ENCODE results near the gene EXOSC10.

The EXOSC10 gene

GRCh38 chr1:11055676-11056075 is 44.0 kb downstream of the EXOSC10 start:
- Histone ChIP-seq H3K4me1 (ENCODE audit: control insufficient read depth, insufficient read depth, low read length) (no peaks in the 10 kb centered on the region), H3K4me3 (ENCODE audit: low read depth, low read length) (no peak overlapping the region), H3K36me3 (ENCODE audit: control insufficient read depth in 2 of 2, insufficient read depth in 1 of 2, low read length in 2 of 2) (peaks cover 19 to 50% of the 10 kb centered on the region in 2 experiments; a peak in 2 of 3 replicates), H3K27ac (ENCODE audit: extremely low read depth, low read depth, low read length) (no peak overlapping the region), H3K9me3 (ENCODE audit: control insufficient read depth, insufficient read depth, low read depth, low read length) (no peaks in the 10 kb centered on the region)
- POLR2A ChIA-PET: no interaction called here
- CTCF ChIA-PET: interaction anchor here (3.1 kb wide), 1 partner anchor 18 kb away, joined by 20 read pairs; no protein-coding TSS in a partner anchor
- no peak for TF ChIP-seq INSM2 (tag by site-specific recombination; IDR thresholded peaks at IDR 0.05)
- TF ChIP-seq ZBTB6 (tag by site-specific recombination; IDR thresholded peaks at IDR 0.05): no peak
- no peak for TF ChIP-seq ZNF792 (tag by site-specific recombination; IDR thresholded peaks at IDR 0.05)
- TF ChIP-seq ZNF26 (tag by site-specific recombination; IDR thresholded peaks at IDR 0.05): no peak
- TF ChIP-seq ZNF76 (tag by site-specific recombination; IDR thresholded peaks at IDR 0.05; ENCODE audit: borderline replicate concordance, low read depth): no peak
- no peak for TF ChIP-seq ZNF280C (tag by site-specific recombination; IDR thresholded peaks at IDR 0.05)
- TF ChIP-seq ZNF521 (tag by site-specific recombination; IDR thresholded peaks at IDR 0.05): no peak
- no peak for TF ChIP-seq ZNF555 (tag by site-specific recombination; conservative IDR thresholded peaks at IDR 0.05)
- TF ChIP-seq ZNF571 (tag by site-specific recombination; IDR thresholded peaks at IDR 0.05): no peak
- no peak for TF ChIP-seq ZNF658 (tag by site-specific recombination; IDR thresholded peaks at IDR 0.05)

GRCh38 chr1:11054666-11055065 is 45.0 kb downstream of the EXOSC10 start:
- Histone ChIP-seq H3K4me1 (ENCODE audit: control insufficient read depth, insufficient read depth, low read length) (no peaks in the 10 kb centered on the region), H3K36me3 (ENCODE audit: control insufficient read depth in 2 of 2, insufficient read depth in 1 of 2, low read length in 2 of 2) (peaks cover 19 to 50% of the 10 kb centered on the region in 2 experiments; a peak in 2 of 3 replicates), H3K4me3 (ENCODE audit: low read depth, low read length) (no peak overlapping the region), H3K9me3 (ENCODE audit: control insufficient read depth, insufficient read depth, low read depth, low read length) (no peaks in the 10 kb centered on the region), H3K27ac (ENCODE audit: extremely low read depth, low read depth, low read length) (no peak overlapping the region)
- ChIA-PET POLR2A (no interaction called here), CTCF (interaction anchor here (3.1 kb wide), 1 partner anchor 17 kb away, joined by 20 read pairs; no protein-coding TSS in a partner anchor)
- TF ChIP-seq GLI2 (tag by site-specific recombination; IDR thresholded peaks at IDR 0.05; ENCODE audit: borderline replicate concordance, low read depth) (no peak), ZIC2 (tag by site-specific recombination; IDR thresholded peaks at IDR 0.05) (no peak), ZNF747 (tag by site-specific recombination; IDR thresholded peaks at IDR 0.05) (no peak), ZNF76 (tag by site-specific recombination; IDR thresholded peaks at IDR 0.05; ENCODE audit: borderline replicate concordance, low read depth) (no peak), SCRT1 (tag by site-specific recombination; IDR thresholded peaks at IDR 0.05; ENCODE audit: borderline replicate concordance) (no peak), REST (tag by site-specific recombination; IDR thresholded peaks at IDR 0.05) (no peak), ZNF157 (tag by site-specific recombination; IDR thresholded peaks at IDR 0.05) (no peak), AEBP2 (tag by site-specific recombination; IDR thresholded peaks at IDR 0.05; ENCODE audit: borderline replicate concordance) (no peak), ZNF239 (tag by site-specific recombination; IDR thresholded peaks at IDR 0.05) (no peak), ZNF132 (tag by site-specific recombination; IDR thresholded peaks at IDR 0.05; ENCODE audit: borderline replicate concordance) (no peak), ZNF529 (tag by site-specific recombination; IDR thresholded peaks at IDR 0.05; ENCODE audit: insufficient replicate concordance) (no peak), ATF2 (tag by site-specific recombination; IDR thresholded peaks at IDR 0.05; ENCODE audit: low read depth) (no peak)

All from HEK293 (cell line).